ENCODE data around the gene ZSCAN5A. TPM values are rescaled to one million over a fixed set of nuclear protein-coding genes. Genes with fewer than 3 reads are reported as not detected.
"Not testable (repeated sequence)": the region's sequence is repeated elsewhere in the genome, so short reads cannot be mapped to it uniquely, and the experiment has no call there.

ZSCAN5A gene
- total RNA-seq, 2 experiments from 2014 or later: 3.7 to 4.1 TPM

DNA sequence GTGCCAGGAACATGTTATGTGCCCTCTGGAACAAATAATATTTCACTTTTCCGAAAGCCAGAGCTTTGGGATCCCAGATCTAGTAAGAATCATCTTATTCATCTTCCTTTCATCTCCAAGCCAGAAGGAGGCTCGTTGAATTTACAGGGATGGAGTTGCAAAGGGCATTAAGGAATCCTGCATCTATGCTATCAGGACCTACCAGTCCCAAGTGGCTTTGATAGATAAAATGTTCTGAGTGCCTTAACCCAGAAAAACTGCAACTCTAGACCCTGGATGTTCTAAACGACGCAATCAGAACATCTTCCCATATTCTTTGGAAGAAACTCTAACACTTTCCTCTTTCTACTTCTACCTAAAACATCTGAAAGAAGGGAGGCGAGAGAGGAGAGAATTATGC lies 51.3 kb downstream of the ZSCAN5A start:
- intact Hi-C loops (cut with micrococcal nuclease): no loop called here
- no peaks in the 10 kb centered on the region for H3K27me3 Mint-ChIP-seq (ENCODE audit: low read depth)
- H3K4me1 Mint-ChIP-seq (ENCODE audit: low read depth): no peaks in the 10 kb centered on the region
- no peak overlapping the region for H3K27ac Mint-ChIP-seq
- DNase-seq: no peak
- CTCF ChIA-PET: interaction anchor here (1.2 to 3.7 kb wide), 2 partner anchors 11 to 47 kb away, joined by 4 to 24 read pairs; no protein-coding TSS in a partner anchor
- no peaks in the 10 kb centered on the region for H3K9me3 Mint-ChIP-seq
- no peaks in the 10 kb centered on the region for H3K36me3 Mint-ChIP-seq (ENCODE audit: low read depth)
- H3K4me3 Mint-ChIP-seq: no peak overlapping the region

DNA sequence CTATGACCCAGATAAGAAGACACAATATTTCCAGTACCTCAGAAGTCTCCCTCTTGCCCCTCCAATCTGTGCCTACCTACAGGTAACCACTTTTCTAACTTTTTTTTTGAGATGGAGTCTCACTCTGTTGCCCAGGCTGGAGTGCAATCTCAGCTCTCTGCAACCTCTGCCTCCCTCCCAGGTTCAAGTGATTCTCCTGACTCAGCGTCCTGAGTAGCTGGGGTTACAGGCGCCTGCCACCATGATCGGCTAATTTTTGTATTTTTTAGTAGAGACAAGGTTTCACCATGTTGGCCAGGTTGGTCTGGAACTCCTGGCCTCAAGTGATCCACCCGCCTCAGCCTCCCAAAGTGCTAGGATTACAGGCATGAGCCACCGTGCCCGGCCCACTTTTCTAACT lies 52.7 kb downstream of the ZSCAN5A start:
- DNase-seq; H3K4me3 Mint-ChIP-seq; intact Hi-C loops (cut with micrococcal nuclease); H3K4me1 Mint-ChIP-seq (ENCODE audit: low read depth); H3K36me3 Mint-ChIP-seq (ENCODE audit: low read depth); H3K9me3 Mint-ChIP-seq; H3K27ac Mint-ChIP-seq; H3K27me3 Mint-ChIP-seq (ENCODE audit: low read depth): not testable (repeated sequence)
- CTCF ChIA-PET: interaction anchor here (0.7 to 1.1 kb wide), 2 partner anchors 9 to 73 kb away, joined by 3 read pairs; no protein-coding TSS in a partner anchor

GRCh38 chr19:56261145-56261544 lies 53.5 kb downstream of the ZSCAN5A start:
- no peaks in the 10 kb centered on the region for H3K4me1 Mint-ChIP-seq (ENCODE audit: low read depth)
- no peaks in the 10 kb centered on the region for H3K9me3 Mint-ChIP-seq
- no peak for DNase-seq
- CTCF ChIA-PET: interaction anchor here (0.5 to 1.1 kb wide), 2 partner anchors 8 to 16 kb away, joined by 3 to 4 read pairs; no protein-coding TSS in a partner anchor
- H3K27me3 Mint-ChIP-seq (ENCODE audit: low read depth): no peaks in the 10 kb centered on the region
- H3K4me3 Mint-ChIP-seq: no peak overlapping the region
- no peak overlapping the region for H3K27ac Mint-ChIP-seq
- no peaks in the 10 kb centered on the region for H3K36me3 Mint-ChIP-seq (ENCODE audit: low read depth)
- intact Hi-C loops (cut with micrococcal nuclease): no loop called here

DNA sequence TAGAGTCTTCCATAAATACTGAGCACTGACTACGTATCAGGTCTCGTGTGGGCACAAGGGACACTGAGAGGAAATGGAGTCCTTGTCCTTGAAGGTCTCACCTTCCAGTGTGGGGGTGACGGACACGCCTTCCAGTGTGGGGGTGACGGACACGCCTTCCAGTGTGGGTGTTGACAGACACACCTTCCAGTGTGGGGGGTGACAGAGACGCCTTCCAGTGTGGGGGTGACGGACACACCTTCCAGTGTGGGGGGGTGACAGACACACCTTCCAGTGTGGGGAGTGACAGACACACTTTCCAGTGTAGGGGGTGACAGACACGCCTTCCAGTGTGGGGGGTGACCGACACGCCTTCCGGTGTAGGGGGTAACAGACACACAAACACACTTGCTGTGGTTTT lies 56.4 kb downstream of the ZSCAN5A start:
- H3K4me3 Mint-ChIP-seq: no peak overlapping the region
- intact Hi-C loops (cut with micrococcal nuclease): no loop called here
- DNase-seq: no peak
- H3K27ac Mint-ChIP-seq: no peak overlapping the region
- H3K36me3 Mint-ChIP-seq (ENCODE audit: low read depth): no peaks in the 10 kb centered on the region
- H3K27me3 Mint-ChIP-seq (ENCODE audit: low read depth): no peaks in the 10 kb centered on the region
- H3K9me3 Mint-ChIP-seq: no peaks in the 10 kb centered on the region
- no peaks in the 10 kb centered on the region for H3K4me1 Mint-ChIP-seq (ENCODE audit: low read depth)
- CTCF ChIA-PET: no interaction called here

DNA sequence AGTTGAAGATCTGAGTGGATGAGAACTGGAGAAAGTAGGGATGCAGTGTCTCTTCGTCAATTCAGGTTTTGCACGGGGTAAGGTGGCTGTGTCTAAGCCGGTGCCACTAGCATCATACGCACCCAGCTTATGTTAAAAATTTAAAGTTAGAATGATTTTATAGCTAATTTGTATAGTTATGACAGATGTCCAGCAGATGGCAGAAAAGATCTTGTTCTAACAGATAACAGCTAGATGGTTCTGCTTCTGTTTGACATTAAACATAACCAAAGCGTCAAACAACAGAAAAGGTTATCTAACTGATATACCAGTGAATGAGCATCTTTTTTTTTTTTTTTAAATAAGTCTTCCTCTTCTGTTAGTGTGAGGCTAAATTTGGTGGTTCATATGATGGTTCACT lies 60.9 kb downstream of the ZSCAN5A start:
- no peaks in the 10 kb centered on the region for H3K36me3 Mint-ChIP-seq (ENCODE audit: low read depth)
- CTCF ChIA-PET: interaction anchor here (0.6 to 4.2 kb wide), 21 partner anchors 11 to 1666 kb away, joined by 3 to 40 read pairs (median 5); partner anchors contain the start of gene ZSCAN5A
- H3K9me3 Mint-ChIP-seq: no peaks in the 10 kb centered on the region
- H3K4me1 Mint-ChIP-seq (ENCODE audit: low read depth): peaks cover 3% of the 10 kb centered on the region
- no peak overlapping the region for H3K27ac Mint-ChIP-seq
- no peak overlapping the region for H3K4me3 Mint-ChIP-seq
- no peaks in the 10 kb centered on the region for H3K27me3 Mint-ChIP-seq (ENCODE audit: low read depth)
- DNase-seq: no peak
- intact Hi-C loops (cut with micrococcal nuclease): loop anchor here (1.0 to 5.0 kb wide), 5 partner anchors 59 to 186 kb away; partner anchors contain the start of gene ZSCAN5A

GRCh38 chr19:56252699-56253422 lies 61.8 kb downstream of the ZSCAN5A start:
- CTCF ChIA-PET: interaction anchor here (0.6 to 4.2 kb wide), 25 partner anchors 9 to 1490 kb away, joined by 3 to 40 read pairs (median 4); partner anchors contain the start of gene ZSCAN5A
- no peaks in the 10 kb centered on the region for H3K9me3 Mint-ChIP-seq
- peaks cover 3% of the 10 kb centered on the region for H3K4me1 Mint-ChIP-seq (ENCODE audit: low read depth)
- no peak overlapping the region for H3K27ac Mint-ChIP-seq
- no peaks in the 10 kb centered on the region for H3K36me3 Mint-ChIP-seq (ENCODE audit: low read depth)
- H3K4me3 Mint-ChIP-seq: no peak overlapping the region
- peak; percentile 87 for DNase-seq
- H3K27me3 Mint-ChIP-seq (ENCODE audit: low read depth): no peaks in the 10 kb centered on the region
- intact Hi-C loops (cut with micrococcal nuclease): loop anchor here (1.0 to 5.0 kb wide), 5 partner anchors 59 to 186 kb away; partner anchors contain the start of gene ZSCAN5A

- DNase-seq; H3K4me1 Mint-ChIP-seq (ENCODE audit: low read depth); H3K4me3 Mint-ChIP-seq; H3K27me3 Mint-ChIP-seq (ENCODE audit: low read depth); H3K27ac Mint-ChIP-seq; intact Hi-C loops (cut with micrococcal nuclease); CTCF ChIA-PET; H3K9me3 Mint-ChIP-seq; H3K36me3 Mint-ChIP-seq (ENCODE audit: low read depth): not testable (repeated sequence)
These were observed 65.8 kb downstream of the ZSCAN5A start for GRCh38 chr19:56248736-56249338.

- intact Hi-C loops (cut with micrococcal nuclease); DNase-seq; CTCF ChIA-PET; H3K9me3 Mint-ChIP-seq; H3K27me3 Mint-ChIP-seq (ENCODE audit: low read depth); H3K36me3 Mint-ChIP-seq (ENCODE audit: low read depth); H3K4me1 Mint-ChIP-seq (ENCODE audit: low read depth); H3K4me3 Mint-ChIP-seq; H3K27ac Mint-ChIP-seq: not testable (repeated sequence)
These were observed 68.9 kb downstream of the ZSCAN5A start for GRCh38 chr19:56245764-56246163.

DNA sequence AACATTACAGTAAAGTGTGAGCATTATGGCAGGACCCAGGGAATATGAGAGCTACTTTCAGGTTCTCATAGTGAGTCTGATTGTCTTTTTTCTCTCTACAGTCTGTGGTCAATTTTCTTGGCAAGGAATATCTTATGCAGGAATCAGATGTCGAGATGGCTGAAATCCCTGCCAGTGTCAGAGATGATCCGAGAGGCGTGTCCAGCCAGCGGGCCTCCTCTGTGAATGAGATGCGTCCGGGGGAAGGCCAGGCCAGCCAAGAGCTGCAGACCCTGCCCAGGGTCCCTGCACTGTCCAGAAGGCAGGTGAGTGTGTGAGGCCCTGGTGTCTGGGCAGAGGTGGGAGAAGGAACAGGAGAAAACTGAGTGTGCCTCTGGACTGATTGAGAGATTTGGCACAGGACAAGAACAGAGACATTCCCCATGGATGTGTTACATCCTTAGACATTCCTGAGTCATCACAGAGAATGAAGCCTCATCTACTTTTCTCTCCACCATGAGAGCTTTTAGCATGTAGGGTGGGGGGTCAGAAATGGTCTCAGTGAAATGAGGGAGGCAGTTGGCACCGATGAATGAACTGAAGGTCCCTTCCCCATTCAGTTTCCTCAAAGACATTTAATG lies 69.4 kb downstream of the ZSCAN5A start:
- Mint-ChIP-seq H3K9me3 (no peaks in the 10 kb centered on the region), H3K27ac (no peak overlapping the region), H3K27me3 (ENCODE audit: low read depth) (no peaks in the 10 kb centered on the region), H3K36me3 (ENCODE audit: low read depth) (no peaks in the 10 kb centered on the region), H3K4me1 (ENCODE audit: low read depth) (no peaks in the 10 kb centered on the region), H3K4me3 (no peak overlapping the region)
- CTCF ChIA-PET: no interaction called here
- intact Hi-C loops (cut with micrococcal nuclease): no loop called here
- no peak for DNase-seq

DNA sequence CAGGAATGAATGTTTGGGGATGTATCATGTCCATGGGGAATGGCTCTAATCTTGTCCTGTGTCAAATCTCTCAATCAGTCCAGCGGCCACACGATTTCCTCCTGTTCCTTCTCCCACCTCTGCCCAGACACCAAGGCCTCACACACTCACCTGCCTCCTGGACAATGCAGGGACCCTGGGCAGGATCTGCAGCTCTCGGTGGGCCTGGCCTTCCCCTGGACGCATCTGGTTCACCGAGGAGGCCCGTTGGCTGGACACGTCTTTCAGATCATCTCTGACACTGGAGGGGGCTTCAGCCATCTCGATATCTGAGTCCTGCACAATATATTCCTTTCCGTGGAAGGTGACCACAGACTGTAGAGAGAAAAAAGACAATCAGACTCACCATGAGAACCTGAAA lies 91.2 kb downstream of the ZSCAN5A start:
- no peaks in the 10 kb centered on the region for H3K9me3 Mint-ChIP-seq
- no peak overlapping the region for H3K4me3 Mint-ChIP-seq
- H3K4me1 Mint-ChIP-seq (ENCODE audit: low read depth): no peaks in the 10 kb centered on the region
- no peaks in the 10 kb centered on the region for H3K27me3 Mint-ChIP-seq (ENCODE audit: low read depth)
- H3K36me3 Mint-ChIP-seq (ENCODE audit: low read depth): peaks cover 7% of the 10 kb centered on the region
- no peak overlapping the region for H3K27ac Mint-ChIP-seq
- intact Hi-C loops (cut with micrococcal nuclease): no loop called here
- DNase-seq: no peak
- CTCF ChIA-PET: interaction anchor here (1.3 kb wide), 1 partner anchor 30 kb away, joined by 3 read pairs; no protein-coding TSS in a partner anchor

- Mint-ChIP-seq H3K4me3 (no peak overlapping the region), H3K4me1 (ENCODE audit: low read depth) (peaks cover 2% of the 10 kb centered on the region), H3K27me3 (ENCODE audit: low read depth) (peaks cover 3% of the 10 kb centered on the region), H3K27ac (no peak overlapping the region), H3K9me3 (no peaks in the 10 kb centered on the region), H3K36me3 (ENCODE audit: low read depth) (peaks cover 7% of the 10 kb centered on the region)
- intact Hi-C loops (cut with micrococcal nuclease): no loop called here
- DNase-seq: no peak
- CTCF ChIA-PET: no interaction called here
These were observed 91.7 kb downstream of the ZSCAN5A start for GRCh38 chr19:56222901-56223300.

- peaks cover 6% of the 10 kb centered on the region for H3K4me1 Mint-ChIP-seq (ENCODE audit: low read depth)
- H3K27me3 Mint-ChIP-seq (ENCODE audit: low read depth): peaks cover 7% of the 10 kb centered on the region
- CTCF ChIA-PET: interaction anchor here (0.7 to 0.8 kb wide), 2 partner anchors 36 to 143 kb away, joined by 3 read pairs; no protein-coding TSS in a partner anchor
- H3K27ac Mint-ChIP-seq: no peak overlapping the region
- H3K9me3 Mint-ChIP-seq: no peaks in the 10 kb centered on the region
- DNase-seq: no peak
- no peak overlapping the region for H3K4me3 Mint-ChIP-seq
- H3K36me3 Mint-ChIP-seq (ENCODE audit: low read depth): peaks cover 7% of the 10 kb centered on the region
- intact Hi-C loops (cut with micrococcal nuclease): no loop called here
These were observed 92.8 kb downstream of the ZSCAN5A start for GRCh38 chr19:56221851-56222250.

All from activated naive CD4-positive, alpha-beta T cell treated with anti-CD3 and anti-CD28 coated beads for 36 hours (primary cell).